HG02763 (cell line): Measurements from ENCODE around the gene RPS6KA6.

Experiments used
- ATAC-seq: cut with Tn5 transposase; IDR thresholded peaks from one replicate; pipeline ENCODE4 v1.9.1; 2021; ENCODE audit warnings: mild to moderate bottlenecking, moderate library complexity; ENCODE audit not compliant: unreplicated experiment

RPS6KA6 gene

DNA sequence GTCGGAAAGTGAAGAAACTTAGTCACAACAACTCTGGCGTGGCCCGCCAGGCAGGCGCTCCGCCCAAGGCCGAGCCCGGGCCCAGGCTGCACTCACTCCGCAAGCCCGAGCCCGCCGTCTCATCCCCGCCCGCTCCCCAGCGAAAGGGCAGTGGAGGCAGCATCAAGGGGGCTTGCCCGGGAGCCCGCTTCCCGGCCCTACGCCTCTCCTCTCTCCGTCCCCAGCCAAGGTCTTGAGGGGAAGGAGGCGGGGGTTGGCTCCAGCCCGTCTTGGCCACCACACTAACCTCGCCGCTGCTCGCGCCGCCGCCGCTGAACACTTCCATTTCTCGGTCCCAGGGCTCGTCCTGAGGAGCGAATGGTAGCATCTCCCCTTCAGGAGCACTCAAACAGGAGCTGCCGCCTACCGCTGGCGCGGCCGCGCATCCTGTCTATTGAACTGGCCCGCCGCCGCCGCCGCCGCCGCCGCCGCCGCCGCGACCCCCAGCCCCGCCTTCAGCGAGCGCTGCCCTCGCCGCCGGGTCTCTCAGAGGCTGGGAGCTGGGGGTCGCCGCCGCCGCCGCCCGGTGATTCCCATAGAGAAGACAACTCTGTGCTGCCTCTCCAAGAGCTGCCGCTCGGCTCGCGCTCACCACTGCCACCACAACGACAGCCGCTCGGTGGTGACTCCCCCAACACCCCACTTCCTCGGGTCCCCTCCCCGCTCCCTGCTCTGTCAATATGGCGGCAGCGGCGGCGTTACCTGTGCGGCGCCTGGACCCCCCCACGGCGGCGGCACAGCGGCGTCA is at the start of gene RPS6KA6:
Gene RPS6KA6 (minus strand): TSS at position 667 of the 787 bp plus-strand sequence. CDS start 300 bp downstream, at position 367.
- ATAC-seq: peak; percentile 42

DNA sequence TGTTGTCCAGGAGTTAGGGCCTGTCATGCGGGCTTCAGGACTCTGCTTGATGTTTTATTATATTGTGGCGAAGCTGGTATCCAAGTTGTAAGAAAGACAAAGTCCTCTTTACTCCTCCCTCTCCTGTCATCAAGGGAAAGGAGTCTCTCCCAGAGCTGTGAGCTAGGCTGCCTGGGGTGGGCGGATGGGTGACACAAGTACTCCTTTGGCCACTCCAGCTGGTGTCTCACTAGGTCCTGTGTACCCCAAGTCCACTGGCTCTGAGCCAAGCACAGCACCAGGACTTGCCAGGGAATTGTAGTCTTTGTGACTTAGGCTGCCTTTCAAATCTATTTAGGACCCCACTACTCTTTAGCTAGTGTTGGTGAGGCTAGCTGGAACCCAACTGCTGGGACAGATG is 36.7 kb upstream of the RPS6KA6 start:
- ATAC-seq: no peak

DNA sequence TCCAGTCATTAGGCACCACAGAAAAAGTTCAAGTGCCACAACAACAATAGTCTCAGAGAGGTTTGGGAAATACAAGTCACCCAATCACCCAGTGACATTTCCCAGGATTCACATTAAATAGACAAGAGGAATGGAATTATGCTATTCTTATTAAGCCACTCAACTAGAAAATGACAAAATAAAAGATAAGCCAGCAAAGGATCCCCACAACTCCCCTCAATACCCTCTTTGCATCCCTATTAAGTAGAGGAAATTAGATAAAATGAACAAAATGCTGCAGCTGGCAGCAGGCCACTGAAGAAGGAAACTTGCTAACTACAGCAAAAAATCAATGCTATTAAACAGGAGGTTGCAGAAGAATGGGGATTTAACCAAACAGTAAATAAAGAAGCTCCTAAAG is 35.3 kb upstream of the RPS6KA6 start:
- ATAC-seq: no peak

DNA sequence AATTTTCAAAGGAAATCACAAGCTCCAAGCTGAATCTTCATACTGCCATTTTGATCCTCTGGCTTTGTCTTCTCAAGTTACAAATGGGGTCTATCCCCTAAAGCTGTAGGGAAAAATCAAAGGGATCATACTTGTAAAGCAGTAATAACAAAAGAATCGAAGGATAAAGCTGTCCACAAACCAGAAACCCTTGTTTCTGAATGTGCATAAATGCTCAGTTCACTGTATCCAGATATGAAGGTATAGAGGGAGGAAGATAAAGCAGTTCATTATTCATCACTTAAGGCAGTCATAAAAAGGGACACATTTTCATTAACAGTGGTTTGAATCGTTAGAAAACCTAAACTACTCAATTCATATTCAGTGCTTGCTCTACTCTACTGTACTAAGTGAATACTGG is 33.2 kb upstream of the RPS6KA6 start:
- no peak for ATAC-seq

DNA sequence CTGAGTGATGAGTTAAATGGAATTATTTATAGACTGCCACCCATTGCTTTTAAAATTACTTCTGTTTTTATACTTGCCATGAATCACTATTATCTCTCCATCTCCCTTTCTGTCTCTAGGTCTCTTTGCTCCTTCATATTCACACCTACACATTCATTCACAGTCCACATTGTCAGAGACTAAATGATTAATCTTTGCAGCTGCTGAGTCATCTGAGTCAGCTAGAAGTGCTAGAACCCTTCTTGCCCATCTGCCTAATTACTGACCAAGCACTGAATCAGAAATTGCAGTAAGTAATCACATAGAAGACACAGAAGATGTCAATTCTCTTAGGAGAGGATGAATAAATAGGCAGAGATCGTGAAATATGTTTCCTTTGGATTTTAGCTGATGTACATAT is 31.6 kb upstream of the RPS6KA6 start:
- ATAC-seq: no peak

DNA sequence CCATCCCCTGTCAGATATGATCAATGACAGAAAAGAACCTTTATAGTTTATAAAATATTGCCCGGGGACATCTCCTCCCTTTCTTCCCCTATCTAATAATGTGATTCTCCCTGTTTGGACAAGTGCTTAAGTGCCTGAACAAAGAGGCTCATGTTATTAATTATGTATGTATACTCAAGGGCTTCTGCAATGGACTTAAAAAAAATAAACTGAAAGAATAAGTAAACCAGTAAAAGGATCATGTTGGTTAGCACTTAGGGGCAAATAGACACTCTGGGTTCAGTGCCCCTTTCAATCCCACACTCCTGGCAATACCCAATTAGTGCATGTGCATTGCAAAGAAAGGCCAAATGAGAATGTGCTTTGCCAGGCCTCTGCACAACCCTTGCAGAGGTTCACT is 30.7 kb upstream of the RPS6KA6 start:
- ATAC-seq: no peak

DNA sequence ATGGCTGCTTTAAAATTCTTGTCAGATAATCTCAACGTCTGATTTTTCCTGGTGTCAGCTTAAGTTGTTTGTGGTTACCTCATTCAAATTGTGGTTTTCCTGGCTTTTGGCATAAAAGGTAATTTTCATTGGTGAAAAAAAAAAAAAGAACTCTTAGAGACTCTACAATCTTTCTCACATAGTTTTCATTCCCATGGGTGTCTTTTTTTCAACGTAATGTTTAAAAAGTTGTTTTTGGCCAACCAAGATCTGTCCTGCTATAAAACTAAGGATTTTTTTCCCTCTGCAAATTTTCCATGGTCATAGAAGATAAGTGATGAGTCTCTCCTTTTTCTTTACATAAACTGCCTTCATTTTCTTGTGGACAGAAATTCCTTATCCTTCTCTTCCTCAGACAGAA is 28.9 kb upstream of the RPS6KA6 start:
- no peak for ATAC-seq

DNA sequence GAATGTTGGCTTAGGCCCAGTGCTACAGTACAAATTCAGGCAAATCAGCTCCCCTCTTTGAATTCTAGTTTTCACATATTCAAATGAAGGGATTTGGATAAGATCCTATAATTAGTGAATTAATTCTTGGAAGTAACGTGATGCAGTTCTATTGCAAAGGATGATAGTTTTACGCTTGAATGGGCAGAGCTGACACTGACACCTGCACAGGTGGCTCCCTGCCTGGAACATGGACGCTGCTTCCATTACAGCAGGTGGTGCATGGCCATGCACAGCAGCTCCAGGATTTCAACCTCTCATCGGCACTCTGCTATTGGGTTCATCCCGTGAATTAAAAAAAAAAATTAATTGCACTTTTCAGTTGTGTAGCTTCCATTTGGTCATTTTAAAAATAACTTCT is 28.4 kb upstream of the RPS6KA6 start:
- no peak for ATAC-seq

DNA sequence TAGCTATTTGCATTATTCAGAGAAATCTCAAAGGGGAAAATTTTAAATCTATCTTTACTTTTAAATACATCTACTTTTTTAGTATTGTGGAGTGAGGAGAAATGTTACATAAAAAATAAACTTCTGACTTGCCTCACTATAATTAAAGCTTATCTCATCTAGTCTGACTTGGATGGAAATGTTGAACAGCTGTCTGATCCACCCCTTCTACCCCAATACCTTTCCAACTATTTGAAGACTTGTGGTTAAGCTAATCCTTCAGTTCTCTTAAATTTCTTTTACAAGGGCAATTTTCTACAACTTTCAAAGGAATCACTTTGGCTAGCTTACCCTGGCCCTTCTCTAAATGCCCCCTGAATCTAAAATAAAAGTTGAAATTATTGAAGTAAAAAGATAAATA is 17.3 kb upstream of the RPS6KA6 start:
- ATAC-seq: no peak

DNA sequence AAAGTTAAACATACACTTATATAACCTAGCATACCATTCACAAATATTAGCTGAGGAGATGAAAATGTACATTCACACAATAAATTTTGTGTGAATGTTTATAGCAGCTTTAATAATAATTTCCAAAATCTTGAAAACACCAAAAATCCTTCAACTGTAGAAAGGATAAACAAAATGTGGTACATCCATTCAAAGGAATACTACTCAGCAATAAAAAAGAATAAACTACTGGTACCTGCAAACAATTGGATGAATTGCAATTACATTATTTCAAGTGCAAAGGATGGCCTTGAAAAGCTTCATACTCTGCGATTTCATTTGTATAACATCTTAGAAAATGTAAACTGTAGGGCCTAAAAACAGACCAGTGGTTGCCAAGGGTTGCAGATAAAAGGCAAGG is 11.7 kb upstream of the RPS6KA6 start:
- ATAC-seq: no peak

DNA sequence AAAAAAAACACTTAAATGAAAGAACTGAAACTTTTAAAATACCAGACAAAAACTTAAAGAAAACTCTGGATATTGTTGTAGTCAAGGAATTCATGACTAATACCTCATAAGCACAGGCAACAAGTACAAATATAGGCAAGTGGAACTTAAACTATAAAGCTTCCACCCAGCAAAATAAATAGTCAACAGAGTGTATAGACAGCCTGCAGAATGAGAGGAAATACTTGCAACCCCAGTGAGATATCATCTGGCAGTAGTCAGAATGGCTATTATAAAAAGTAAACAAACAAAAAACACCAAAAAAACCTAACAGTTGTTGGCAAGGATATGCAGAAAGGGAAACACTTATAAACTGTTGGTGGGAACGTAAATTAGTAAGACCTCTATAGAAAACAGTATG is 9.6 kb upstream of the RPS6KA6 start:
- no peak for ATAC-seq

DNA sequence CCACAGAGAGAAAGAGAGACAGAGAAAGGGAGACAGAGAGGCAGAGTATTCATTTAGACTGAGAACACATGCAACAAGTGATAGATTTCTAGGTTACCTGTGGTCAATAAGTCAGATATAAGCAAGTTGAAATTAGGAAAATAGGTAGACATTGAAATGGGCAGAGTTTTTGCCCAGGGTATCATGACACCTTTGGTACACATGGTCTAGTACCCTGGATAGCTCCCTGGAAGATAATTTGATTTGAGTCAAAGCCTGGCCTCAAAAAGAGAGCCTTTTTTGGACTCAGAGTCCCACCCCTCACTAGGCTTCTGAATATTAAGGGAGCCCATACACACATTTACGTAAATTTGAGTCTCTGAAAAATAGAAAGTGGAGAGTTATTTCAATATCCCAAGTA is 4.0 kb upstream of the RPS6KA6 start:
- ATAC-seq: no peak

DNA sequence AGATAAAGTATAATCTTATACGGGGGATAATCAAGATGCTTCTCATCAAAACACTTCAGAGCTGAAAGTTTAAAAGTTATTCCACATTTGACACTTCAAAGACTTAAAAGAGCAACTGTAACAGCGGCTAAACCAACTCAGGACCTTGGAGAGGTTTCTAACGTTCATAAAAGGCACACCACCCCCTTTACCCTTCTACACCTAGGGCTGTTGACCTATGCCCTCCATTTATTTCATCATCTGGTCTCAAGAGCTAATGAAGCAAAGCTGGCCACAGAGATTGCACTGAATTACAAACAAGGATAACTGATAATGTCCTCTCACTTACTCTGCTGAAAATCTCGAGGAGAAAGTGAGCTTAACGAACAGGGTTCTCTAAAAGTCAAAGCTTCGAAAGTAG is 1.1 kb upstream of the RPS6KA6 start:
- no peak for ATAC-seq

DNA sequence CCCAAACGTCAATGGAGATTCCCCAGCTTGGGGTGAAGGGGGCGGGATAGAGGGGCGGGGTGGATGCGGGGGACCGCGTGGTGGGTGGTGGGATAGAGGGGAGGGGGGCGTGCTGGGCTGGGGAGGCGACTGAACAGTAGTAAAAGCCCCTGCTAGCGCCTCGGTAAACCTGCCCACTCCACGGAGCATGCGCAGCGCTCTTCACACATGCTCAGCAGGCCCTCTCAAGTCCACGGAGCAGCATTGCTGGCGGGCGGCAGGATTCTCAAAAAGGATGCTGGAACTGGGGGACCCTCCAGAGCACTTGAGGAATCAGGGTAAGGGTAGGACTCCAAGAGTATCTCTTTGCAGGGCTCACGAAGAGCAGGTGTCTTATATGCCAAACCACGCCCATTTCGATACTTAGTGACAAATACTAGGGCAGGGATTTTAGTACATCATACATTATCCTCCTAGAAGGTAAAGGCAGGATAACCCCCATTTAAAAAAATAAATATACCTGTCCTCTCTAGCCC is 378 bp upstream of the RPS6KA6 start:
- peak; percentile 49 for ATAC-seq

DNA sequence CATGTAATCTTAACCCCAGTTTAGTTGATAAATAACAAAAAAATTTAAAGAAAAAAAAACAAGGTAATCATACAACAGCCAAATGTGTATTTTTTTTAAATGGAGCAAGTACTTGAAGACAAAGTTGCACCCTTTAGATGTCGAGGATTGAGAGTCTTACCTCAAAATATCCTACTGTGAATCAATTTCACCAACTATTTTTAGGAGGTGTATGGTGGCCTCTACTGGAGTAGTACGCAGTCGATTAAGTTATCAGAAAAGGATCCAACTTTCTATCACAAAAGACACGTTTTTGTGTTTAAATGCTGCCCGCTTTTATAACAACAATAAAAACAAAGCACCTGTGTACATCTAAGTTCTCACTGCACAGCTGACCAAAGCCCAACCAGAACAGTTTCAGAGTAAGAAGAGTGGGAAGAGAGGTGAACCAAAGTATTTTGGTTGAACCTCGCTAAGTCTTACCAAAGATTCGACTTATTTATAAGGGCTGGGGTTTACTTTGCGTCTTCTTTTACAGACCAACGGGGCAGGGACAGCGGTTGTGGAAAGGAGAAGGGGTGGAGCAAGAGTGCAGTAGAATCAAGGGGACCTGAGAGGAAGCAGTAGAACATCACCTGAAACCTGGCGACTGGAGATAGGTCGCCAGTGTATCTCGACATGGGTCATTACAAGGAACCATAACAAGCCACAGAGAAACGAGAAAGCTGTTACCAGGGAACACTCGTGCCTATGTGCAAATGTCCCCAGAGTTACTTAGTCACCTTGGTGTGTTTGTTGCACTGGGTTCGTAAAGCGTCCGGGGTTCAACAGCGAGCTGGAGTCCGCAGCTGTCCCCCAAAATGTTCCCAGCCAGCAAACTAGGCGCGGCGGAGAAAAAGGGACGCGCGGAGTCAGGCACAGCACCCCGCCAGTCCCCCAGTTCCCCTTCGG is 1.1 kb downstream of the RPS6KA6 start:
- ATAC-seq: peak; percentile 19

DNA sequence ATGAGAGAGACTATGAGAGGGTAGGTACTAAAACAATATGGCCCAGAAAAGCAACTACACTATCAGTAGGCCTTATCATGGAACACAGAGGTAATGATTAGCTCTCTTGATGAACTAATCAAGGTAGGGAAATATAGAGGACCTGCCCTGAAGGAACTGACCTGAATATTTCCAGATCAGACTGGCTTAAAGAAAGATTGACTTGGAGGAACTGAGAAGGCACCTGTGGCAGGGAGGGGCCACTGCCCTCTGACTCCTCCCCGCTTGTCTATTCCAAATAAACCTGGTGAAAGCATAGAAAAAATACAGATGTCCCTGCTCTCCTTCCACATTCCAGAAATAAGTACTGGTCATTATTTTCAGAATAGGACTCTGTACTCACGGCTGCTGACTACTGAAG is 5.5 kb downstream of the RPS6KA6 start:
- ATAC-seq: no peak

DNA sequence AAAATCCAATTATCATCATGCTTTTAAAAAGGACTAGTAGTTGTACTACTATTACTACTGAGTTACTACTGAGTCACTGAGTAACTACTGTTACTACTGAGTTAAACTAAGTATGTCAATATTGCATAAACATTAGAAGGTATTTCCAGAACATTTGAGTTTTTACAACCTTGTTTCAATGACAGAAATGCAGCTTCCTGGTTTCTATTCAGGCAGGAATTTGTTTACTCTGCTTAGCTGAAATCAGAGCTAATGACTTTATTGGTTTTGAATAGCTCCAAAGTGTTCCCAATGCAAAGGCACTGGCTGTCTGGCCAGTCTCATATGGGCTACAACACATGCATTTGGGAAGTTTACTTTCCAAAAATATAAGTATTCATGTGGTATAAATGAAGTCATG is 12.0 kb downstream of the RPS6KA6 start:
- no peak for ATAC-seq

DNA sequence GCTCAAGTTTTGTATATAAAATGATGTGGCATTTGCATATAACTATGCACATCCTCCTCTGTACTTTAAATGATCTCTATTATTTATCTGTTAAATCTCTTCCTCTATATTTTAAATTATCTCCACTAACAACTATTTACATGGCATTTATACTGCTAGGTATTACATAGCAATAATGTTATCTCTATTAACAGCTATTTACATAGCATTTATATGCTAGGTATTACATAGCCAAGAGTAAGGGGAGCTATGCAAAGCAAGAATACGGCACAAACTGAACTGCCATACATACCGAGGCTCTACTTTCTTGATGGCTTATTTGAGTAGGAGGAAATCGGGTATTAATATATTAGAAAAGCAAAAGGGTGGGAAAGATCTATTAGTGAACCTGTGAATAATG is 12.7 kb downstream of the RPS6KA6 start:
- no peak for ATAC-seq

DNA sequence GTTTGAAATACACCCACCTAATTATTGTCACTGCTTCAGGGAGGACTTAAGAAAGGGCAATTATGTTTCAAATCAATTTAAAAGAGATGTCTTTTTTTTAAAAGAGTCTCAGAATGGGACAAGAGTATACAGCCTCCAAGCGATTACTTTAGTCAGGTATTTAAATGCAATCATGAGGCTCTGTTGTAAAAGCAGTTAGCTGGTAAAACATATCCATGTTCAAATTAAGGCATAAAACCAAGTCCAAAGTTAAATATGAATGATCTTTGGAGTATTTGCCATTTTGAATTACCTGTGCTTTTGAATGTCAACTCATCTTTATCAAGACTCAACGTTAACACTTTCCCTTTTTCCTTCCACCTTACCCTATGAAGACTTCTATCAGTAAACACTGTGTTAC is 13.7 kb downstream of the RPS6KA6 start:
- no peak for ATAC-seq

DNA sequence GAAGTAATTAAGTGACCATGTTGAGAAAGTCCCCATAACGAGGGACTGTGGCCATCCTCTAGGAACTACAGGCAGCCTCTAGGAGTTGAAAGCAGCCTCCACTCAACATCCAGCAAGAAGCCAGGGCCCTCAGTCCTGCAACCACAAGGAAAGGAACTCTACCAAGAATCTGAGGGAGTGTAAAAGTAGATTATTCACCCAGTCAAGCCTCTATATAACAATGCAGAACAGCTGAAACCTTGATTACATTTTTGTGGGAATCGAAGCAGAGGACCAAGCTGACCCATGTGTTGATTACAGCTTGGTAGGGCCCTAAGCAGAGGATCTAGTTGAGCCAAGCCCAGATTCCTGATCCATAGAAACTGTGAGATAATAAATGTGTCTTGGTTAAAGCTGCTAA is 17.1 kb downstream of the RPS6KA6 start:
- no peak for ATAC-seq

DNA sequence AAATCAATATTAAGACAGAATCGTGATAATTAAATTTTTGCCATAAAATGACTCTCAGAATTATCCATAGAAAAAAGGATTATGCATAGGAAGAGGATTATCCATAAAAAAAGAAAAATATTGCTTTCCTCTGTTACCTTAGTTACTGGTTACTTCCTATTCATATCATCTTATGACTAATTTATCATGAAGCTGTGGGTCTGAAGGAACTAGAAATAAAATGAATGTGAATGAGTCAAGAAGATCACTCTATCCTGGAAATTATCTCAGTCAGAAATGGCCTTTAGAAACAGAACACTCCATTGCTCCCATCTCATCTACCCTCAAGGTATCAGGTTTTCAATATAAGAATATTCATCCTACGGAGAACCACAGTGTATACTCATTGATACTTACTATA is 19.4 kb downstream of the RPS6KA6 start:
- no peak for ATAC-seq

DNA sequence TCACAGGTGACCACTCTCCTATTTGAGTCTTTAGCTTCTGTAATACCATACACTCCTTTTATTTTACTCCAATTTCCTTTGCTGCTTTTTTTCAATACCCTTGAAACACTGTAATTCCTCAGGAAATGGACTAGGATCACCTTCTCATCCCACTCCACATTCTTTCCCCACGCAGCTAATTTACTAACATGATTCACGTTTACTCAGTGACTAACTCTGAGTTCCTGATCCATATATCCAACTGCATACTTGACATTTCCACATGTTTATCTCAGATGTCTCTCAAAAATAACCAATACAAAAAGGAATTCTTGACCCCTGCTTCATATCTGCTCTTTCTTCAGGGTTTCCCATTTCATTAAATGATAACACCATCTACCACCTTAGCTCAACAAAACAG is 19.9 kb downstream of the RPS6KA6 start:
- no peak for ATAC-seq
